SIG-M5 treated with dmso at 0.1 percent for 504 hours (cell line): ENCODE results near the gene GRK3.
"Not testable (repeated sequence)": the region's sequence is repeated elsewhere in the genome, so short reads cannot be mapped to it uniquely, and the experiment has no call there.

ENCODE experiments used
- DNase-seq: peaks from one replicate; lab custom pipeline; 2025; ENCODE audit not compliant: unreplicated experiment; lab: John Stamatoyannopoulos, UW

The GRK3 gene

GRCh38 chr22:25624476-25624875, 60.0 kb downstream of the GRK3 start:
- no peak for DNase-seq

GRCh38 chr22:25625747-25626623, 61.5 kb downstream of the GRK3 start:
- not testable (repeated sequence) for DNase-seq

- DNase-seq: no peak
Measured at GRCh38 chr22:25626624-25626990, 62.1 kb downstream of the GRK3 start.

- peak; percentile 53 for DNase-seq
Measured at GRCh38 chr22:25627271-25627852, 62.9 kb downstream of the GRK3 start.

- no peak for DNase-seq
Measured at GRCh38 chr22:25628494-25628893, 64.0 kb downstream of the GRK3 start.

- no peak for DNase-seq
Measured at GRCh38 chr22:25629613-25630012, 65.1 kb downstream of the GRK3 start.

GRCh38 chr22:25630447-25630846, 66.0 kb downstream of the GRK3 start:
- DNase-seq: no peak

- no peak for DNase-seq
Measured at GRCh38 chr22:25636323-25636722, 71.8 kb downstream of the GRK3 start.

- DNase-seq: no peak
Measured at GRCh38 chr22:25637032-25637431, 72.6 kb downstream of the GRK3 start.

GRCh38 chr22:25637672-25638071, 73.2 kb downstream of the GRK3 start:
- no peak for DNase-seq

GRCh38 chr22:25638638-25639037, 74.2 kb downstream of the GRK3 start:
- no peak for DNase-seq

GRCh38 chr22:25641650-25642049, 77.2 kb downstream of the GRK3 start:
- no peak for DNase-seq

- no peak for DNase-seq
Measured at GRCh38 chr22:25643232-25644000, 78.9 kb downstream of the GRK3 start.

GRCh38 chr22:25644122-25644521, 79.6 kb downstream of the GRK3 start:
- no peak for DNase-seq

- no peak for DNase-seq
Measured at GRCh38 chr22:25645266-25645665, 80.8 kb downstream of the GRK3 start.

- no peak for DNase-seq
Measured at GRCh38 chr22:25645964-25646363, 81.5 kb downstream of the GRK3 start.

- peak; percentile 38 for DNase-seq
Measured at GRCh38 chr22:25650833-25651232, 86.4 kb downstream of the GRK3 start.

GRCh38 chr22:25651332-25652085, 87.0 kb downstream of the GRK3 start:
- DNase-seq: peak; percentile 1

GRCh38 chr22:25654676-25655075, 90.2 kb downstream of the GRK3 start:
- no peak for DNase-seq

GRCh38 chr22:25655371-25655935, 91.0 kb downstream of the GRK3 start:
- no peak for DNase-seq

GRCh38 chr22:25656724-25657123, 92.2 kb downstream of the GRK3 start:
- peak; percentile 2 for DNase-seq
